Keratinocyte (primary cell): ENCODE results near the gene EBLN2. TPM values are rescaled to one million over a fixed set of nuclear protein-coding genes. Genes with fewer than 3 reads are reported as not detected.

ENCODE experiments used
- DNase-seq: peaks from one replicate; pipeline ENCODE4 v3.0.0-alpha.2; 2011; ENCODE audit warnings: low read depth, missing footprints, low spot score
- FAIRE-seq: peaks from 2 replicates; lab custom pipeline; 2011; peaks lifted over from hg19 to GRCh38; lab: Jason Lieb, UNC
- H2AFZ ChIP-seq: 2 replicates; pipeline ENCODE4 v1.6.0; 2012; ENCODE audit warnings: low read length, control low read depth, inconsistent platforms; ENCODE audit not compliant: control insufficient read depth
- H3K27ac ChIP-seq: 2 replicates; pipeline ENCODE4 v1.5.1; 2011; ENCODE audit warnings: low read length; ENCODE audit not compliant: control insufficient read depth, insufficient read depth
- H3K27me3 ChIP-seq: 3 replicates; pipeline ENCODE4 v1.6.0; 2011; ENCODE audit warnings: low read length; ENCODE audit not compliant: control insufficient read depth, insufficient read depth; ENCODE audit errors: extremely low read depth
- H3K36me3 ChIP-seq, 2 experiments: 2 replicates in 1 of 2; 3 replicates in 1 of 2; pipeline ENCODE4 v1.5.1; 2011; ENCODE audit warnings: low read length in 2 of 2, mild to moderate bottlenecking in 1 of 2; ENCODE audit not compliant: control insufficient read depth in 2 of 2, insufficient read depth in 2 of 2; ENCODE audit errors: extremely low read depth in 1 of 2
- H3K4me1 ChIP-seq: 3 replicates; pipeline ENCODE4 v1.5.1; 2011; ENCODE audit warnings: low read length; ENCODE audit not compliant: control insufficient read depth, insufficient read depth; ENCODE audit errors: extremely low read depth
- H3K4me2 ChIP-seq: 3 replicates; pipeline ENCODE4 v1.6.0; 2011; ENCODE audit warnings: low read depth, low read length; ENCODE audit not compliant: control insufficient read depth, insufficient read depth; ENCODE audit errors: extremely low read depth
- H3K4me3 ChIP-seq, 3 experiments: fragments of 200-600 bp in 1 of 3; sonication (generic) in 1 of 3; 2 replicates in 2 of 3; 3 replicates in 1 of 3; pipeline ENCODE4 v1.5.1; 2011 to 2016; ENCODE audit warnings: low read length in 3 of 3, mild to moderate bottlenecking in 3 of 3, control low read depth in 2 of 3, inconsistent platforms in 1 of 3, low read depth in 1 of 3, mixed read lengths in 1 of 3, mixed run types in 1 of 3, moderate library complexity in 1 of 3; ENCODE audit not compliant: control insufficient read depth in 2 of 3, insufficient read depth in 2 of 3; ENCODE audit errors: extremely low read depth in 1 of 3
- H3K79me2 ChIP-seq: 2 replicates; pipeline ENCODE4 v1.6.0; 2012; ENCODE audit warnings: low read length; ENCODE audit not compliant: control insufficient read depth, insufficient read depth
- H3K9ac ChIP-seq: 3 replicates; pipeline ENCODE4 v1.6.0; 2011; ENCODE audit warnings: low read length; ENCODE audit not compliant: control insufficient read depth, insufficient read depth; ENCODE audit errors: extremely low read depth
- H3K9me1 ChIP-seq: 3 replicates; pipeline ENCODE4 v1.6.0; 2011; ENCODE audit warnings: low read length; ENCODE audit not compliant: control insufficient read depth, insufficient read depth; ENCODE audit errors: extremely low read depth
- H3K9me3 ChIP-seq: 2 replicates; pipeline ENCODE4 v1.5.1; 2012; ENCODE audit warnings: low read depth, low read length; ENCODE audit not compliant: control insufficient read depth
- H4K20me1 ChIP-seq: 3 replicates; pipeline ENCODE4 v1.6.0; 2011; ENCODE audit warnings: low read length; ENCODE audit not compliant: control insufficient read depth, insufficient read depth; ENCODE audit errors: extremely low read depth
- CTCF ChIP-seq, 3 experiments: IDR thresholded peaks in 1 of 3; conservative IDR thresholded peaks in 1 of 3; optimal IDR thresholded peaks in 1 of 3; 2 replicates in 2 of 3; 3 replicates in 1 of 3; pipeline versions ENCODE3 to v1.5.1; 2011; ENCODE audit warnings: low read length in 3 of 3, mild to moderate bottlenecking in 3 of 3, moderate library complexity in 2 of 3, control low read depth in 1 of 3, inconsistent platforms in 1 of 3; ENCODE audit not compliant: insufficient read depth in 2 of 3; ENCODE audit errors: extremely low read depth in 1 of 3
- EZH2 ChIP-seq: IDR thresholded peaks from one replicate; pipeline ENCODE4 v1.6.1; 2012; ENCODE audit warnings: inconsistent platforms, mild to moderate bottlenecking, low read length, moderate library complexity
- dilution Hi-C: fragments of 300-500 bp; cut with MboI; formaldehyde crosslinking; loops from one replicate; pipeline ENCODE4 v1.7.0; 2020; ENCODE audit warnings: low sequenced_read_pairs; ENCODE audit not compliant: extremely low pct_ligation_motif_present
- polyA plus RNA-seq, 5 experiments: library from polyadenylated mRNA; depleted of rRNA in 3 of 5; stranded (reverse) in 3 of 5; stranded (forward) in 1 of 5; unstranded in 1 of 5; fragments of >200 nt; gene quantifications; 1 replicate in 1 of 5; 2 replicates in 3 of 5; 3 replicates in 1 of 5; pipeline versions ENCODE4 v1.2.1 to v1.2.3, GENCODE V29; 2011 to 2012; ENCODE audit warnings: missing spikeins in 2 of 5, low read depth in 1 of 5, low replicate concordance in 1 of 5

The EBLN2 gene
- polyA plus RNA-seq, 1 donor (not counting 4 experiments of a cell fraction or from before 2014, with no cell fraction given), result 4.0 TPM

GRCh38 chr3:73094129-73094528 is 32.7 kb downstream of the EBLN2 start:
- TF ChIP-seq CTCF (optimal IDR thresholded peaks at IDR 0.05 in 1 of 3, IDR thresholded peaks at IDR 0.05 in 1 of 3, conservative IDR thresholded peaks at IDR 0.05 in 1 of 3; ENCODE audit: extremely low read depth in 1 of 3, insufficient read depth in 2 of 3, low read length in 3 of 3) (peak in 1 of 3 experiments; percentile 15), EZH2 (no peak)
- no peak for FAIRE-seq
- no peak overlapping the region for H3K9ac ChIP-seq
- H3K36me3 ChIP-seq, result no peaks in the 10 kb centered on the region
- dilution Hi-C loops, result no loop called here
- no peaks in the 10 kb centered on the region for H3K27me3 ChIP-seq
- H4K20me1 ChIP-seq, result no peaks in the 10 kb centered on the region
- no peak overlapping the region for H3K4me2 ChIP-seq
- no peak for DNase-seq
- no peaks in the 10 kb centered on the region for H3K9me1 ChIP-seq
- no peak overlapping the region for H3K27ac ChIP-seq
- no peak overlapping the region for H2AFZ ChIP-seq
- H3K79me2 ChIP-seq, result no peaks in the 10 kb centered on the region
- peaks cover 4% of the 10 kb centered on the region for H3K4me1 ChIP-seq
- H3K9me3 ChIP-seq, result no peaks in the 10 kb centered on the region
- H3K4me3 ChIP-seq, result no peak overlapping the region

GRCh38 chr3:73094951-73095350 is 33.5 kb downstream of the EBLN2 start:
- H3K4me1 ChIP-seq, result peaks cover 4% of the 10 kb centered on the region
- H3K4me2 ChIP-seq, result no peak overlapping the region
- FAIRE-seq (no peak), DNase-seq (no peak)
- H3K79me2 ChIP-seq, result no peaks in the 10 kb centered on the region
- no peaks in the 10 kb centered on the region for H3K9me3 ChIP-seq
- no peak overlapping the region for H3K4me3 ChIP-seq
- no peaks in the 10 kb centered on the region for H4K20me1 ChIP-seq
- H2AFZ ChIP-seq, result no peak overlapping the region
- no peaks in the 10 kb centered on the region for H3K27me3 ChIP-seq
- H3K9me1 ChIP-seq, result no peaks in the 10 kb centered on the region
- no peaks in the 10 kb centered on the region for H3K36me3 ChIP-seq
- dilution Hi-C loops, result no loop called here
- TF ChIP-seq EZH2 (no peak), CTCF (optimal IDR thresholded peaks at IDR 0.05 in 1 of 3, IDR thresholded peaks at IDR 0.05 in 1 of 3, conservative IDR thresholded peaks at IDR 0.05 in 1 of 3; ENCODE audit: extremely low read depth in 1 of 3, insufficient read depth in 2 of 3, low read length in 3 of 3) (no peak)
- H3K9ac ChIP-seq, result no peak overlapping the region
- H3K27ac ChIP-seq, result no peak overlapping the region
